Activated naive CD4-positive, alpha-beta T cell treated with anti-CD3 and anti-CD28 coated beads, Interleukin-2, amount 50 U/mL, for 24 hours (primary cell): ENCODE measurements around the gene DLGAP4.

ENCODE experiments used
- H3K27ac Mint-ChIP-seq: one replicate; pipeline ENCODE4 v1.8.0; 2021; ENCODE audit warnings: mild to moderate bottlenecking, mixed read lengths
- H3K27me3 Mint-ChIP-seq: one replicate; pipeline ENCODE4 v1.8.0; 2021; ENCODE audit warnings: mixed read lengths
- H3K36me3 Mint-ChIP-seq: one replicate; pipeline ENCODE4 v1.8.0; 2021; ENCODE audit warnings: mixed read lengths
- H3K4me1 Mint-ChIP-seq: one replicate; pipeline ENCODE4 v1.8.0; 2021; ENCODE audit warnings: mixed read lengths
- H3K4me3 Mint-ChIP-seq: one replicate; pipeline ENCODE4 v1.8.0; 2021; ENCODE audit warnings: mild to moderate bottlenecking, mixed read lengths
- H3K9me3 Mint-ChIP-seq: one replicate; pipeline ENCODE4 v1.8.0; 2021; ENCODE audit warnings: mixed read lengths

The DLGAP4 gene

DNA sequence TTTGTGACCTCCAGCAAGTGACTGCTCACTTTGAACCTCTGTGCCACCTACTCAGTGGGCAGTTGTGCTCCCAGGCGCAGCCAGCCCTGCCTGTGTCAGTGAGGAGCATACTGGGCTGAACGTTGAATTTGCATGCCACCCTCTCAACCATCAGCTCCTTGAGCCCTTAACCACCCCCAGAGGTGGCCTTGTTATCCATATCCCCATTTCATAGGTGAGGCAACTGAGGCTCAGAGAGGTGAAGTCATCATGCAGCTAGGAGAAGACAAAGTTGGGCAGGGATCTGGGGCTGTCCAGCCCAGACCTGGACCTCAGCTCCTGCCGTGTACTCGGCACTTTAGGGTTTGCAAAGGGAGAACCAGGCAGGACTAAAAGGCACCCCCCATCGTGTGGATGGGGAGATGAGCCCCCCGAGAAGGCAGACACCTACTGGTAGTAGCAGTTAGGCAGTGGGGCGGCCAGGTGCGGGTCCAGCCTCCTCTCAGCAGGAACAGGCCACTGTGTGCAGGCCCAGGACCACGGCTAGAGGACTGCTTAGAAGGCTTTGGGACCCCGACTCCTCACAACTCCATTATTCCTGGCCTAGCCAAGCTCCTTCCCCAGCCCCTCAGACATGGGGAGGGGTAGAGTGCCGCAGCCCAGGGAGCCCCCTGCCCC, 134.4 kb downstream of the DLGAP4 start:
- Mint-ChIP-seq H3K27me3 (no peaks in the 10 kb centered on the region), H3K4me3 (no peak overlapping the region), H3K4me1 (peaks cover 4% of the 10 kb centered on the region), H3K36me3 (no peaks in the 10 kb centered on the region), H3K9me3 (no peaks in the 10 kb centered on the region), H3K27ac (no peak overlapping the region)

DNA sequence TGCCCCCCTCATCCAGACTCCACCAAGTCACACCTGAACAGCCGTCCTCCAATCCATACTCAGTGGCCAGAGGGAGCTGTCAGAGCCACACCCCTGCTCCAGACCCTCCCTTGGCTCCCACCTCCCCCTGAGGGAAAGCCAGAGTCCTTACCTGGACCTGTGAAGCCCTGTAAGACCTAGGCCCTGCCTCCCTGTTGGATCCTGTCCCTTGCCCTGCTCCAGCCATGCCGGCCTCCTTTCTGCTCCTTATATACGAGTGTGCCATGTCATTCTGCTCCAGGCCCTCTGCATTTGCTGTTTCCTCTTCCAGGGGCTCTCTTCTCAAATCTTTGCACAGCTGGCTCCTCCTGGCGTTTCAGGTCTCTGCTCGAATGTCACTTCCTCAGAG, 134.9 kb downstream of the DLGAP4 start:
- peaks cover 4% of the 10 kb centered on the region for H3K4me1 Mint-ChIP-seq
- H3K36me3 Mint-ChIP-seq, result no peaks in the 10 kb centered on the region
- no peaks in the 10 kb centered on the region for H3K27me3 Mint-ChIP-seq
- H3K9me3 Mint-ChIP-seq, result no peaks in the 10 kb centered on the region
- no peak overlapping the region for H3K27ac Mint-ChIP-seq
- no peak overlapping the region for H3K4me3 Mint-ChIP-seq

DNA sequence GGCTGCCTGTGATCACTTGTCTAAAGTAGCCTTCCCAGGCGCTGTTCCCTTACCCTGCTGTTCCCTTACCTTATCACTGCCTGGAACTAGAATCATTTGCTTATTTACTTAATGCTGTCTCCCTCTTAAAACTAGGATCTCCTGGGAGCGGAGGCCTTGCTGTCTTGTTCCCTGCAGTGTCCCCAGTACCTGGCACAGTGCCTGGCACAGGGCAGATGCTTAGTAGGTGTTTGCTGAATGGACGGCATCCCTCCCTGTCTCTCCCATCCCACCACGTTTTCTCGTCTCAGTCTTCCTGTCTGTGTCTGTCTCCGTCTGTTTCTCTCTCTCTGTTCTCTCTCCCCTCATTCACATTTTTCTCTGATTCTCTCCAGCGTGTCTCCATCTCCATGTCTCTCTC, 135.3 kb downstream of the DLGAP4 start:
- H3K4me1 Mint-ChIP-seq, result peaks cover 4% of the 10 kb centered on the region
- H3K27me3 Mint-ChIP-seq, result no peaks in the 10 kb centered on the region
- H3K27ac Mint-ChIP-seq, result no peak overlapping the region
- H3K9me3 Mint-ChIP-seq, result no peaks in the 10 kb centered on the region
- no peaks in the 10 kb centered on the region for H3K36me3 Mint-ChIP-seq
- H3K4me3 Mint-ChIP-seq, result no peak overlapping the region

DNA sequence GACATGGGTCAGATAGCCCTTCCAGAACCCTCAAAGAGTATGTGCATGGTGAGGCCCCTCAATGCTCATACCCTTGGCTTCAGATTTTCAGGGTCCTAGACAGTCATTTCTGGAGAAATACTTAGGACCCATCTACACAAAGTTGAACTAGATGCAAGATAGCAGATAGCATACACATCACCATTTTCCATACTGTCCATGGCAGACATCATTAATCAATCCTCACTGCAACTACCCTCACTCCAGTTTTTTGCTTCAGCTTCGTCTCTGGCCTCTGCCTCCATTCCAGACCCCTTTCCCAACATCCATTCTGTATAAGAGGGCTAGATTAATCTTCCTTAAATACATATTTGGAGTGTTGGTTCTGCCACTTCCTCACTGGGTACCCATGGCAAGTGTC, 139.7 kb downstream of the DLGAP4 start:
- Mint-ChIP-seq H3K36me3 (no peaks in the 10 kb centered on the region), H3K4me1 (no peaks in the 10 kb centered on the region), H3K4me3 (no peak overlapping the region), H3K27ac (no peak overlapping the region), H3K27me3 (no peaks in the 10 kb centered on the region), H3K9me3 (no peaks in the 10 kb centered on the region)

DNA sequence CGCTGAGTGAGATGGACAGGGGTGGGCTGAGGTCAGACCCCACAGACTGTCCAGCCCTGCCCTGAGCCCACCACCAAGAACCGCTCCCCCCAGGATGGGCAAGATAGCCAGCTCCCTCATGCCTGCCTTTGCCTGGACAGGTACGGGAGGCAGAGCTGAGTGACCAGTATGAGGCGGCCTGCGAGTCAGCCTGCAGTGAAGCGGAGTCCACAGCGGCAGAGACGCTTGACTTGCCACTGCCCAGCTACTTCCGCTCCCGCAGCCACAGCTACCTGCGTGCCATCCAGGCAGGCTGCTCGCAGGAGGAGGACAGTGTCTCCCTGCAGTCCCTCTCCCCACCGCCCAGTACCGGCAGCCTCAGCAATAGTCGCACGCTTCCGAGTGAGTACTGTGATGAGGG, 140.4 kb downstream of the DLGAP4 start:
- Mint-ChIP-seq H3K9me3 (no peaks in the 10 kb centered on the region), H3K27me3 (no peaks in the 10 kb centered on the region), H3K4me3 (no peak overlapping the region), H3K27ac (no peak overlapping the region), H3K36me3 (no peaks in the 10 kb centered on the region), H3K4me1 (no peaks in the 10 kb centered on the region)

DNA sequence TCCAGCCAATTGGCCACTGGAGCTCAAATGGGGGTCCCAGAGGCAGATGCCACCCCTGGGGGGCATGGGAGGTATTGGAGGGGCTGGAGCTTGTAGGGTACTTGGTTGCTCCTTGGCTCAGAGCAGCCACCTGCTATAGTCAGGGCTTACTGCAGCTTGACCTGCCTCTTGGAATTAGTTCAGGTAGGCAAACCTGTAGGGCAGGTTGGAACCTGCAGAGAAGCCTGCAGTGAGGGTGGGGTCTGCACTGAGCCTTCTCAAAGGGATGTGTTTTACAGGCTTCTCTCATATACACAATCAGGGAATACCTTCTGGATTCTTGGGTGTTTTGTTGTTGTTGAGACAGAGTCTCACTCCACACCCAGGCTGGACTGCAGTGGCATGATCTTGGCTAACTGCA, 141.0 kb downstream of the DLGAP4 start:
- H3K27me3 Mint-ChIP-seq, result no peaks in the 10 kb centered on the region
- no peak overlapping the region for H3K4me3 Mint-ChIP-seq
- no peaks in the 10 kb centered on the region for H3K4me1 Mint-ChIP-seq
- H3K9me3 Mint-ChIP-seq, result no peaks in the 10 kb centered on the region
- H3K36me3 Mint-ChIP-seq, result no peaks in the 10 kb centered on the region
- H3K27ac Mint-ChIP-seq, result no peak overlapping the region

DNA sequence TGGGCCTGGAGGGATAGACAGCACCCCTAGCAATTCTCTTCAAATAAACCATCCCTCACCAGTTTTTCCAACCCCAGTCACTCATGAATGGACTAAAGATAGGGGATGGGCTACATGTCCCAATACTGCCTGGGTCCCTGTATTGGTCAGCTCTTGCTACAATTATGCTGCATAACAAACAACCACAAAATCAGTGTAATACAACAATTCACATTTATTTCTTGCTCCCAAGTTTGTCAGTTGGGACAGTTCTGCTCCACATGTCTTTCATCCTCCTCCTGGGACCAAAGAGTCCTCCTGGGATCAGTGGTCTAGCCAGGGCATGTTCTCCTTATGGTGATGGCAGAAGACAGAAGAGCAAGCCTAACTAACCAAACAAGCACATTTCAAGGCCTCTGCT, 143.5 kb downstream of the DLGAP4 start:
- H3K4me3 Mint-ChIP-seq, result no peak overlapping the region
- H3K4me1 Mint-ChIP-seq, result no peaks in the 10 kb centered on the region
- H3K36me3 Mint-ChIP-seq, result no peaks in the 10 kb centered on the region
- no peak overlapping the region for H3K27ac Mint-ChIP-seq
- no peaks in the 10 kb centered on the region for H3K9me3 Mint-ChIP-seq
- no peaks in the 10 kb centered on the region for H3K27me3 Mint-ChIP-seq

DNA sequence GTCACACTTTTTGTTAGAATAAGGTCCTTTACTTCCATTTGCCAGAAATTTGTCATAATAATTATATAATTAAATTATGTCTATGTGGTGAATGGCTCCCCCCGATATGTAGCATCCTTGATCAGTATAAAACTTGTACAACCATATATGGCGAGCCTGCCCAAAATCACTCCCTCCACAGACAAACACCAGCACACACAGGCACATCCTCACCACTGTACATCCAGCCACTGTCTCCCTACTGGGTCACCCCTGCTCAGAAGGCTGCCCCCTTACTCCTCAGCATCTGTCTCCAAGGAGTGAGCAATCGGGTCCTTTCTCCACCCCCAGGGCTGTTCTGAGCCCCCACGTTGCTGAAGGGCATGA, 148.2 kb downstream of the DLGAP4 start:
- Mint-ChIP-seq H3K27me3 (no peaks in the 10 kb centered on the region), H3K27ac (no peak overlapping the region), H3K36me3 (no peaks in the 10 kb centered on the region), H3K4me3 (no peak overlapping the region), H3K4me1 (no peaks in the 10 kb centered on the region), H3K9me3 (no peaks in the 10 kb centered on the region)

DNA sequence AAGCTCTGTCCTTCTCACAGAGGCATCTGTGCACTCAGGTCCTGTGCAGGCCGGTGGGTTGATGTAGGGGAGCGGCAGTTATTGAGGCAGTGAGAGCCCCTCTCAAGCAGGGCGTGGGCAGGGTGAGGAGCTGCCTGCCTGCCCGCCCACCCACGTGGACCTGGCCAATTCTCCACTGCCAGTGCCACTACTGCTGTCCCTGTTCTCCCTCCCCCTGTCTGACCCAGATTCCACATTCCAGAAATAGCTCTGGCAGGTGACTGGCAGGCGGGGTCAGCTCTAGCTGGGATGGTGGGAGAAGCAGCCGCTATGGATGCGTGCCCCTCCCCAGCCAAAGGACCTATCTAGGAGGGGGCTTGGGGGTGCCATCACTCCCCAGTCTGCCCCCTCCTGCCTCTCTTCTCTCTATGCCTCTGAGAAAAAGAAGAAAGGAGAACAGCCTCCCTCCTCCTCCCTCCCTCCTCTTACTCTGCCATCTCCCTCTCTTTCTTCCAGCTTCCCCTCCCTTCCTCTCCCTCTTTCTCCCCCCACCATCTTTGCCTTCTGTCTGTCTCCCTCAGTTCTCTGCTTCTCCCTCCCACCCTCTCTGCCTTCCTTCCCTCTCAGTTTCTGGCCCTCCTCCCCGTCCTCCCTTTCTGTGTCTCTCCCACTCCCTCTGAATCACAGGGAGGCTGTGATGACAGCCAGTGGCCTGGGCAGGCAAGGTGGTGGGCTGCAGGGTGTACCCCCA, 148.7 kb downstream of the DLGAP4 start:
- Mint-ChIP-seq H3K27me3 (no peaks in the 10 kb centered on the region), H3K36me3 (no peaks in the 10 kb centered on the region), H3K4me1 (no peaks in the 10 kb centered on the region), H3K4me3 (no peak overlapping the region), H3K9me3 (no peaks in the 10 kb centered on the region), H3K27ac (no peak overlapping the region)

DNA sequence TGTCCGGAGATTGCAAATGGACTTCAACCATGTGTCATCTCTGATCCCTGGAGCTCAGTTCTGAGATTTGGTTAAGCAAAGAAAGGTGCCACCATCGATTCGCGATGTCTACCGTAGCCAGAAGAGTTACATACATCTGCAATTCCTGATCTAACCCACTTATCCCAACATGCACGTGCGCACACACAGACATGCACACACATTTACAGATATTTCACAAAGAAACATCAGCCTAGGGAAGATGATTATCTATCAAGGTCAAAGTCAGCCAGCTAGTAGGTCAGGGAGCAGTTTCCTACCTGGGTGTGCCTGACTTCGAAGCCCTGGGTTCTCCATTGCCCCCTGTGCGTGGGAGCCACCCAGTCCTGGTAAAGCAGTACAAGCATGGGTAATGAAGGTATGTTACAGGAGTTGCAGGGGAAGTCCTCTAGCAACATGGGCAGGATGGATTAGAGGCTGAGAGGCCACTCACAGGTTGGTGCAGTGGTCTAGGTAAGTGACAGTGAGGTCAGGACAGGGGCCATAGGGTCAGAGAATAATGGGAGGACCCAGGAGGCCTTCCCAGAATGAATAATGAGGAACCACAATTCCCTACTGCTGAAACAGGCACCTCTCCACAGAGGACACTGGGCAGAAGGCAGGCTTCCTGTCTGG, 150.0 kb downstream of the DLGAP4 start:
- H3K36me3 Mint-ChIP-seq, result no peaks in the 10 kb centered on the region
- H3K4me3 Mint-ChIP-seq, result no peak overlapping the region
- peaks cover 6% of the 10 kb centered on the region for H3K4me1 Mint-ChIP-seq
- no peaks in the 10 kb centered on the region for H3K27me3 Mint-ChIP-seq
- no peak overlapping the region for H3K27ac Mint-ChIP-seq
- H3K9me3 Mint-ChIP-seq, result no peaks in the 10 kb centered on the region

DNA sequence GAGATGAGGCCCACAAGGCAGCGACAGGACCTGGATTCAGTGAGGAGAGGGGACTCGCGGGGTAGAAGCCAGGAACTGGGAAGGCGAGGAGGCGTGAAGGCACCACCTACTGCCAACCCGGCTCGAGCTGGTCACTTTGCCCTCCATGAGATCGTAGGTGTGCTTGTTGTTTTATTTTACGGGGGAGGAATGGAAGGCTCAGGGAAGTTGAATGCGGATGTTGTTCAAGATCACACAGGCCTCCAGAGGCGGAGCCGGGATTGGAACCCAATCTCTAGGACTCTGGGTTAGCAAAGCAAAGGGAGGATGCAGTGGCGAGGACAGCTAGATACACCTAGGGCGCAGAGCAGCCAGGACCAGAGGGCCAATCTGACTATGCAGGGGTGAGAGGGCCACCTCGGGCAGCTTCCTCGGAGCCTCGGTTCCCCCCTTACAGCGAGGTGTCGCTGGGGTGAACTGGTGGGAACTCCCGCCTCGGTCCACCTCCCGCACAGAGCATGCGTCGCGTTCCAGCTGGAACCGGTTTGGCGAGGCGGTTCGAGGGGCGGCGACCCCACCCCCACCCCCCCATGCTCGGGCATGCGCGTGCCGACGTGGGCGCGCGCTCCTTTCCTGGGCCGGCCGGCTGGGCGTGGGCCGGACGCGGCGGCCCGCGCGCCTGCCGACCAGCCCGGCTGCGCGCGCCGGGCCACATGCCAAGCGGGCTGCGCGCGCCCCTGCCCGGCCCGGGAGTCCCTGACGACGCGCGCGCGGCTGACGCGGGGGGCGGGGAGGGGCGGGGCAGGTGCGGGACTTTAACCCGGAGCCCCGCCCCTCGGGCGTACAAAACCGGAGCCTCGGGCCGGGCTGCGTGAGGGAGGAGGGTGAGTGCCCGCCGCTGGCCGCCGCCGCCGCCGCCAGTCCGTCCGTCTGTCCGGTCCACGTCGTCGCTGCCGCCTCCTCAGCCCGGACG, 154.8 kb downstream of the DLGAP4 start:
- peak overlapping the region; percentile 93 for H3K27ac Mint-ChIP-seq
- H3K4me3 Mint-ChIP-seq, result peak overlapping the region; percentile 79
- no peaks in the 10 kb centered on the region for H3K27me3 Mint-ChIP-seq
- no peaks in the 10 kb centered on the region for H3K36me3 Mint-ChIP-seq
- H3K4me1 Mint-ChIP-seq, result peaks cover 46% of the 10 kb centered on the region
- H3K9me3 Mint-ChIP-seq, result no peaks in the 10 kb centered on the region

DNA sequence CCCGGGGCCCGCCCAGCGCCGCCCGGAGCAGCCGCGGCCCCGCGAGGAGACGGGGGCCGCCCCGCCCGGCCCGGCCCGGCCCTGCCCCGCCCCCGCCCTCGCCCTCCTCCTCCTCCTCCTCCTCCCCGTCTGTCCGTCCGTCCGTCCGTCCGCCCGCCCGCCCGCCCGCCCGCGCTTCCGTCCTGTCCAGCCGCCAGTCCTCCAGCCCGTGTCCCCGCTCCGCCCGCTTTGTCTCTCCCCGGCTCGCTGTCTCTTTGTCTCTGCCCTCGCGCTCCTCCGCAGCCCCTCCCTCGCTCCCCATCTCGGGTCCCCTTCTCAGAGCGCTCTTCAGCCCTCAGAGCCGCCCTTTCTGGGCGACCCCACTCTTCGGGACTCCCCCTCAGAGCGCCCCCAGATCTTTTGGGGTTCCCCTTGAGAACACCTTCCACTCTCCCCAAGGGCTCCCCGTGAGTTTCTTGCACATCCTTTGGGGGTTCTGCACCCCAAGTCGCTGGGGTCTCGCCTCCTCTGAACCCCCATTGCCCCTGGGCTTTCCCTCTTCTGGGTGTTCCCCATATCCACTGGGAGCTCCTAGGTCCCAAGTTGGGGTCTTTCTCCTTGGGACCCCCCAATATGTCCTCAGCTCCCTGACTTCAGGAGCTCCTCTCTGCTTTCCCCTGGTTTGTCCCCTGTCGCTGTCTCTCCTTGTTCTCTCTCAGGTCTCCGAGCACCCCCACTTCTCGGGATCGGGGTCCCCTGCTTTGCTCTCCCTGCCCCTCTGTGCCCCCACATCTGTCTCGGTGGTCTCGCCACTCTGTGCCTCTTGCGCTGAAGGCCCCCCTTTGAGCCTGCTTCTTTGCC, 155.7 kb downstream of the DLGAP4 start:
- H3K9me3 Mint-ChIP-seq, result no peaks in the 10 kb centered on the region
- H3K27me3 Mint-ChIP-seq, result no peaks in the 10 kb centered on the region

DNA sequence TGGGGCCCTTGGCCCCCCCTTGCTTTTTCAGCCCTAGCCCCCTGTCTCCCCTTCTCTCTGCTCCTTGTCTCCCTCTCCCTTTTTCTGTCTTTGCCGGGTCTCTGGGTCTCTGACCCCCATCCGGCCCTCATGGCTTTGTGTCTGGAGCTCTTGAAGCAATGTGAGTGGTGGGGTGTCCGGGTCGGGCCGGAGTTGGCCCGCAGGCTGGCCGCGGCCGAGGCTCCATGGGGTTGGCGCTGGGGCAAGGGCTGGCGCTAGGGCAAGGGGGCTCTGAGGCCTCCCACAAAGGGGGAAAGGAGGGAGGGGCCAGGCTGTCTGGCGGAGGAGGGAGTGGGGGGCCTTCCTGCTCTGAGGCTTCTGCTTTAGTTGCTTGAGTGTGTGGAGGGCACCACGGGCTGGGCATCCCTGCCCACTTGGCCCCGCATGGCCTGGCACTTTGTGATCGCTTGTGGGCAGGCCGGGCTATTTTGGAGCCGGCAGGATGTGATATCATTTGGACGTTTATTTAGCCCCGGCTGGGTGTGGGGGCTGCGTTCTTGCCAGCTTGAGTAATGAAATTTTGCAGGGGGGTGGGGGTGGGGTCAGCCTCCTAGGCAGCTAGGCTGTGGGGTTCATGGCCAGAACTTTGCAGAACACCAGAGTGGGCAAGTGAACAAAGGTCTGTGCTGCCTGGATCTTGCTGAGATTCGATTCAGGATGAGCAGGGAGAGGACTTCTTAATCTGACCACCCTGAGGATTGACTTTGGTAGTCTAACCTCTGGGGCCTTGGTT, 156.5 kb downstream of the DLGAP4 start:
- Mint-ChIP-seq H3K27me3 (no peaks in the 10 kb centered on the region), H3K4me3 (peak overlapping the region; percentile 91), H3K9me3 (no peaks in the 10 kb centered on the region)

More for the DNA sequence above, 155.7 kb downstream of the DLGAP4 start:
- Mint-ChIP-seq H3K4me1 (peaks cover 55% of the 10 kb centered on the region), H3K4me3 (peak overlapping the region; percentile 91), H3K36me3 (no peaks in the 10 kb centered on the region), H3K27ac (peak overlapping the region; percentile 90)

More for the DNA sequence above, 156.5 kb downstream of the DLGAP4 start:
- Mint-ChIP-seq H3K27ac (peak overlapping the region; percentile 90), H3K4me1 (peaks cover 63% of the 10 kb centered on the region), H3K36me3 (no peaks in the 10 kb centered on the region)
